Measurements from ENCODE around the gene SRSF7.

DNA sequence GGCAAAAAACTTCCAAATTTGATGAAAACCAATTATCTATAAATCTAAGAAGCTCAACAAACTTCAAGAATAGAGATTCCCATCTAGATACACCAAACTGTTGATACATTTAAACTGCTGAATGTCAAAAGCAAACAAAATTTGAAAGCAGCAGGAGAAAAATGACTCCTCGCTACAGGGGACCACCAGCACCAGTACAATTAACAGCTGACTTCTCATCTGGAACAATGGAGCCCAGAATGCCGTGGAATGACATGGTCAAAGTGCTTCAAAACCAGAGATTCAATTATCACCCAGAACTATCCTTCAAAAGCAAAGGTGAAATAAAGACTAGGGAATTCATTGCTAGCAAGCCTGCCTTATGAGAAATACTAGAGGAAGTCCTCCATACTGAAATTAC lies 11.6 kb downstream of the SRSF7 start:
- TF ChIP-seq, protein P1, sequence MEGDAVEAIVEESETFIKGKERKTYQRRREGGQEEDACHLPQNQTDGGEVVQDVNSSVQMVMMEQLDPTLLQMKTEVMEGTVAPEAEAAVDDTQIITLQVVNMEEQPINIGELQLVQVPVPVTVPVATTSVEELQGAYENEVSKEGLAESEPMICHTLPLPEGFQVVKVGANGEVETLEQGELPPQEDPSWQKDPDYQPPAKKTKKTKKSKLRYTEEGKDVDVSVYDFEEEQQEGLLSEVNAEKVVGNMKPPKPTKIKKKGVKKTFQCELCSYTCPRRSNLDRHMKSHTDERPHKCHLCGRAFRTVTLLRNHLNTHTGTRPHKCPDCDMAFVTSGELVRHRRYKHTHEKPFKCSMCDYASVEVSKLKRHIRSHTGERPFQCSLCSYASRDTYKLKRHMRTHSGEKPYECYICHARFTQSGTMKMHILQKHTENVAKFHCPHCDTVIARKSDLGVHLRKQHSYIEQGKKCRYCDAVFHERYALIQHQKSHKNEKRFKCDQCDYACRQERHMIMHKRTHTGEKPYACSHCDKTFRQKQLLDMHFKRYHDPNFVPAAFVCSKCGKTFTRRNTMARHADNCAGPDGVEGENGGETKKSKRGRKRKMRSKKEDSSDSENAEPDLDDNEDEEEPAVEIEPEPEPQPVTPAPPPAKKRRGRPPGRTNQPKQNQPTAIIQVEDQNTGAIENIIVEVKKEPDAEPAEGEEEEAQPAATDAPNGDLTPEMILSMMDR (IDR thresholded peaks at IDR 0.05) = no peak
- no peak for TF ChIP-seq POLR2A (IDR thresholded peaks at IDR 0.05)
